BJ (cell line): Measurements from ENCODE around the gene TMEM234. TPM values are rescaled to one million over a fixed set of nuclear protein-coding genes. Genes with fewer than 3 reads are reported as not detected.
A peak's percentile ranks its signal among the peaks of the same experiment; 100 is the strongest.

Experiments
- CTCF ChIA-PET: fragments of 350-600 bp; formaldehyde crosslinking; extraction: SDS; loops from one replicate; lab custom pipeline; 2021; ENCODE audit warnings: antibody characterized with exemption, inconsistent platforms; lab: Yijun Ruan, JAX
- POLR2A ChIA-PET: fragments of 300-600 bp; sonication (Branson Sonifier 250); formaldehyde crosslinking; extraction: SDS; loops from one replicate; lab custom pipeline; 2021; ENCODE audit warnings: antibody characterized with exemption; lab: Charles Lee
- DNase-seq: peaks from one replicate; pipeline ENCODE4 v3.0.0-alpha.2; 2011; ENCODE audit warnings: low read depth
- H3K27me3 ChIP-seq: 2 replicates; pipeline ENCODE4 v1.6.0; 2011; ENCODE audit warnings: low read length; ENCODE audit not compliant: control insufficient read depth, insufficient read depth
- H3K36me3 ChIP-seq: 2 replicates; pipeline ENCODE4 v1.5.1; 2011; ENCODE audit warnings: low read length; ENCODE audit not compliant: control insufficient read depth, insufficient read depth
- H3K4me3 ChIP-seq: 2 replicates; pipeline ENCODE4 v1.5.1; 2011; ENCODE audit warnings: low read depth, mild to moderate bottlenecking, control low read depth, low read length
- CTCF ChIP-seq: IDR thresholded peaks from 2 replicates; pipeline ENCODE4 v1.5.1; 2011; ENCODE audit warnings: low read depth, mild to moderate bottlenecking, control low read depth, inconsistent platforms, low read length, moderate library complexity; ENCODE audit not compliant: insufficient read depth
- polyA plus RNA-seq: library from polyadenylated mRNA; depleted of rRNA; stranded (reverse); fragments of >200 nt; gene quantifications from 2 replicates; pipeline ENCODE4 v1.2.3, GENCODE V29; 2011

Gene TMEM234
- polyA plus RNA-seq, 1 experiment: 37.8 TPM

- CTCF ChIA-PET: interaction anchor here (1.3 to 1.8 kb wide), 3 partner anchors 10 to 130 kb away, joined by 3 to 17 read pairs (median 6); partner anchors contain the start of gene MARCKSL1
- TF ChIP-seq CTCF: no peak
- POLR2A ChIA-PET: interaction anchor here (0.6 kb wide), 1 partner anchor 12 kb away, joined by 3 read pairs; no protein-coding TSS in a partner anchor
- peak within 1 kb of the TSS; percentile 74 for H3K4me3 ChIP-seq
- no peak for DNase-seq
- no peaks in the 10 kb centered on the region for H3K27me3 ChIP-seq
- peaks cover 3% of the 10 kb centered on the region; the same call in 1 of the 2 replicates for H3K36me3 ChIP-seq
Observed at GRCh38 chr1:32205401-32206370, 16.5 kb downstream of the TMEM234 start, which contains the start of gene IQCC. IQCC (plus strand) TSS chr1:32205671; CDS start chr1:32205682, 11 bp downstream.

- H3K36me3 ChIP-seq: peaks cover 3% of the 10 kb centered on the region; the same call in 1 of the 2 replicates
- peak overlapping the region; percentile 74 for H3K4me3 ChIP-seq
- POLR2A ChIA-PET: interaction anchor here (0.6 kb wide), 1 partner anchor 11 kb away, joined by 3 read pairs; no protein-coding TSS in a partner anchor
- no peak for TF ChIP-seq CTCF
- CTCF ChIA-PET: interaction anchor here (1.3 to 1.8 kb wide), 2 partner anchors 11 to 131 kb away, joined by 6 to 17 read pairs; partner anchors contain the start of gene MARCKSL1
- DNase-seq: no peak
- H3K27me3 ChIP-seq: no peaks in the 10 kb centered on the region
Observed at GRCh38 chr1:32204943-32205361, 17.2 kb downstream of the TMEM234 start.

- H3K36me3 ChIP-seq: peaks cover 11% of the 10 kb centered on the region
- no peaks in the 10 kb centered on the region for H3K27me3 ChIP-seq
- CTCF ChIA-PET: interaction anchor here (0.7 to 3.0 kb wide), 4 partner anchors 11 to 214 kb away, joined by 3 to 18 read pairs (median 3); no protein-coding TSS in a partner anchor
- peak; percentile 36; the same call in 1 of the 2 replicates for TF ChIP-seq CTCF
- DNase-seq: no peak
- H3K4me3 ChIP-seq: peak overlapping the region; percentile 65
- POLR2A ChIA-PET: interaction anchor here (0.9 to 1.4 kb wide), 2 partner anchors 10 to 193 kb away, joined by 3 to 5 read pairs; partner anchors contain the start of gene BSDC1
Observed at GRCh38 chr1:32201011-32201855, 20.9 kb downstream of the TMEM234 start.

- Histone ChIP-seq H3K27me3 (no peaks in the 10 kb centered on the region), H3K36me3 (peaks cover 17% of the 10 kb centered on the region), H3K4me3 (peak within 1 kb of the TSS; percentile 65)
- ChIA-PET POLR2A (interaction anchor here (0.9 to 1.4 kb wide), 2 partner anchors 11 to 194 kb away, joined by 3 to 5 read pairs; partner anchors contain the start of gene BSDC1), CTCF (interaction anchor here (0.7 to 3.0 kb wide), 6 partner anchors 12 to 215 kb away, joined by 3 to 18 read pairs (median 3); no protein-coding TSS in a partner anchor)
- no peak for DNase-seq
- TF ChIP-seq CTCF: no peak
Observed at GRCh38 chr1:32200226-32201010, 21.7 kb downstream of the TMEM234 start, which contains the start of gene CCDC28B. CCDC28B (plus strand) TSS chr1:32200595; CDS start chr1:32201936, 1,341 bp downstream.
